ENCODE data around the gene SLFN13.
A peak's percentile ranks its signal among the peaks of the same experiment; 100 is the strongest.
"Not testable (repeated sequence)": the region's sequence is repeated elsewhere in the genome, so short reads cannot be mapped to it uniquely, and the experiment has no call there.

The SLFN13 gene

GRCh38 chr17:35433075-35433894, 15.3 kb downstream of the SLFN13 start:
- intact Hi-C loops (cut with DNase I): no loop called here
- DNase-seq: no peak

GRCh38 chr17:35432176-35433074, 16.1 kb downstream of the SLFN13 start, which contains the start of gene SLFN12:
Gene SLFN12, minus strand, starts transcription at chr17:35432500. Its CDS starts 9,472 bp downstream, at chr17:35423028.
- intact Hi-C loops (cut with DNase I): no loop called here

DNA sequence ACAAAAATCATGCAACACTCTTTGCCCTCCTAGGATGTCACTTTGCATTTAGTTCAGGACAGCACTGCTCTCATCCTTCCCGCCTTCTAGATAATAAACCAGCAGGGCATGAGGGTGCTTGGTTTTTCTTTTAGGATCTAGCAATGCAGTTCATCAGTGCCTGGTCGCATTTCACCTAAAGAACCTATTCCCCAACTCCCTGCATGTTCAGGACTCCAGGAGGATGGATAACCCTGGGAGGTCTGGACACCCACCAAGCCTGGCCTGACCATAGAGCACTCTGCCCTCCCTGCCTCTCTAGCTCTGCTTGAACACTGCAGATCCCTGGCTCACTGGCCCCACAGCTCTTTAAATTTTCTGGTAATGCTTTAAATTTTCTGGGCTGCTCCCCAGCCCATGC, 18.9 kb downstream of the SLFN13 start:
- intact Hi-C loops (cut with DNase I): no loop called here
- no peak for DNase-seq

More at GRCh38 chr17:35432176-35433074, 16.1 kb downstream of the SLFN13 start, which contains the start of gene SLFN12:
- no peak for DNase-seq

- intact Hi-C loops (cut with DNase I): no loop called here
- DNase-seq: no peak
Observed at GRCh38 chr17:35428229-35428628, 20.3 kb downstream of the SLFN13 start.

DNA sequence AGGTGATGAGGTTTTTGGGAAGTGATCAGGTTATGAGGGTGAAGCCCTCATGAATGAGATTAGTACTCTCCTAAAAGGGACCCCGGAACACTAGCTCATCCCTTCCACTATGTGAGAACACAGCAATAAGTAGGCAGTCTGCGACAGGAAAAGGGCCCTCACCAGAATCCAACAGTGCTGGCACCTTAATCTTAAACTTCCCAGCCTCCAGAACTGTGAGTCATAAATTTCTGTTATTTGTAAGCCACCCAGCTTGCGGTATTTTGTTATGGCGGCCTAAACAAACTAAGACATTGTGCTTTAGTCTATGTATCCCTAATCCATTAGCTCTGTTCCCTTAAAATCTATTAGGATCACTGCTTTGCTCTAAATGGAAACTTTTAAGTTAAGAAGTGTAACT, 24.8 kb downstream of the SLFN13 start:
- no peak for DNase-seq
- intact Hi-C loops (cut with DNase I): no loop called here

GRCh38 chr17:35421069-35421468, 27.5 kb downstream of the SLFN13 start:
- DNase-seq; intact Hi-C loops (cut with DNase I): not testable (repeated sequence)

DNA sequence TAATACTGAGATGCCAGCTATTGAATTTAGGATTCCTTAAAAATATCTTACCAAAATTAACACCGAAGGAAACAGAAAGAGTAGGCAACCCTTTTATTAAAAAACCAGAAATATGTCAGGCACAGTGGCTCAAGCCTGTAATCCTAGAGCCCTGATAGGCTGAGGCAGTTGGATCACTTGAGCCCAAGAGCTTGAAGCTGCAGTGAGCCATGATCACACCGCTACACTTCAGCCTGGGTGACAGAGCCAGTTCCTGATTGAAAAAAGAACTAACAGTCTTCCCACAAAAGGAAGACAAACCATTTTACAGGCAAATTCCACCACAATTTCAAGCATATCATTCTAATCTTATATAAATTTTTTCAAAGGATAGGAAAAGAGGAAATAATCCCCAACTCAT, 31.9 kb downstream of the SLFN13 start:
- DNase-seq: no peak

DNA sequence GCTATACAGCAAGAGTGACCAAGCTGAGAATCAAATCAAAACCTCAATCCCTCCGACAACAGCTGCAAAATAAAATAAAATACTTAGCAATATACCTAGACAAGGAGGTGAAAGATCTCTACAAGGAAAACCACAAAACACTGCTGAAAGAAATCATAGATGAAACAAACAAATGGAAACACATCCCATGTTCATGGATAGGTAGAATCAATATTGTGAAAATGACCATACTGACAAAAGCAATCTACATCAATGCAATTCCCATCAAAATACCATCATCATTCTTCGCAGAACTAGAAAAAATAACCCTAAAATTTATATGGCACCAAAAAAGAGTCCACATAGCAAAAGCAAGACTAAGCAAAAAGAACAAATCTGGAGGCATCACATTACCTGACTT, 33.9 kb downstream of the SLFN13 start:
- intact Hi-C loops (cut with DNase I); DNase-seq: not testable (repeated sequence)

More for the DNA sequence above, 31.9 kb downstream of the SLFN13 start:
- intact Hi-C loops (cut with DNase I): no loop called here

- intact Hi-C loops (cut with DNase I): no loop called here
- no peak for DNase-seq
Observed at GRCh38 chr17:35414247-35414646, 34.3 kb downstream of the SLFN13 start.

- intact Hi-C loops (cut with DNase I): no loop called here
- no peak for DNase-seq
Observed at GRCh38 chr17:35407531-35407930, 41.0 kb downstream of the SLFN13 start.

- intact Hi-C loops (cut with DNase I): no loop called here
- no peak for DNase-seq
Observed at GRCh38 chr17:35406568-35406967, 42.0 kb downstream of the SLFN13 start.

DNA sequence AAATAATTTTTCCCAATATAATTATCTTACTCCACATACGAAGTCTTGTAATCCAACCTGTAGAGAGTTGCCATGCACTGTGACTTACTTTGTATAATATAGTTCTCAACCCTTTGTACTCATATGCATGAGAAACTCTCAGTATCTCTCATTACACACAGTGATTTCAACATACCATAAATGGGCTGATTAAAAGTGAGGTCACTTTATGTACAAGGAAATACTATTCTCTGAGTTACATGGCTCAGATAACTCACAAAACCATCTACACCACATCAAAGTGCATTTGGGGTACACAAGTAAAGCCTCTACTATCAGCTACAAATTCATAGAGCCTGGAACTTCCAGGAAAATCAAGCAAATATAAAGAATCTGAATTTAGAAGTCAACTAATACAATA, 44.2 kb downstream of the SLFN13 start:
- DNase-seq: no peak
- intact Hi-C loops (cut with DNase I): no loop called here

GRCh38 chr17:35393783-35394182, 54.8 kb downstream of the SLFN13 start:
- DNase-seq: peak in 1 of 10 donors; percentile 77
- intact Hi-C loops (cut with DNase I): not testable (repeated sequence)

GRCh38 chr17:35390663-35391062, 57.9 kb downstream of the SLFN13 start:
- intact Hi-C loops (cut with DNase I): no loop called here

DNA sequence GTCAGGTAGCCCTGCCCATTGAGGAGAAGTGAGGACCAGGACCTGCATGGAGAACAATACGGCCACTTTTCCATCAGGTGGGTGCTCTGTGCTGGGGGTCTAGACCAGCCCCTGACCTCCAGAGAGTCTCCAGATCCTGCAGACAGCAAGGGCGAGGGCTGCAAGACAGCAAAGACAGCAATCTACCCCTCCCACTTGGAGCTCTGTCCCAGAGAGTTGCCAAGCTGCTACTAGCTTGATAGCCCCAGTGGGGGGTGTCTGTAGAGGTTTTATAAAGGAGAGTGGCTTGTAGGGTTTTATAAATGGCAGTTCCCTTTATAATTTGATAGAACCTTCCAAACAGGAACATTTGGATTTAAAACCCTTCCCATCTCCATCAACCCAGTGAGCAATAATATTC, 58.4 kb downstream of the SLFN13 start:
- DNase-seq: no peak
- intact Hi-C loops (cut with DNase I): no loop called here

More at GRCh38 chr17:35390663-35391062, 57.9 kb downstream of the SLFN13 start:
- no peak for DNase-seq

DNA sequence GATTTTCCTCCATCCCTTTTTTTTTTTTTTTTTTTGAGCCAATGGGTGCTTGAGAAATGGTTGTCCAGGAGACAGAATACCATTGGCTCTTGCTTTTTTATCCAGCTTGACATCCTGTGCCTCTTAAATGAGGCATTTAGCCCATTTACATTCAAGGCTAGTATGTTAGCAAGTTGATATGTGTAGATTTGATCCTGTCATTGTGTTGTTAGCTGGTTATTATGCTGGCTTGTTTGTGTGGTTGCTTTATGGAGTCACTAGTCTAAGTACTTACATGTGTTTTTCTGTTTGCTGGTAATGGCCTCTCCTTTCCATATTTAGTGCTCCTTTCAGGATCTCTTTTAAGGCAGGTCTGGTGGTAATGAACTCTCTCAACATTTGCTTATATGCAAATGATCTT, 61.1 kb downstream of the SLFN13 start:
- intact Hi-C loops (cut with DNase I): no loop called here
- DNase-seq: no peak

Measured in posterior cingulate gyrus (tissue), 11 donors.